NCI-H1105 (cell line): ENCODE data around the gene CNKSR3.

Experiments used
- DNase-seq: peaks from one replicate; lab custom pipeline; 2025; lab: John Stamatoyannopoulos, UW

CNKSR3 gene

GRCh38 chr6:154479351-154479769 lies 31.1 kb downstream of the CNKSR3 start:
- no peak for DNase-seq

GRCh38 chr6:154478701-154479060 lies 31.8 kb downstream of the CNKSR3 start:
- DNase-seq: no peak

GRCh38 chr6:154478021-154478700 lies 32.3 kb downstream of the CNKSR3 start:
- no peak for DNase-seq

- no peak for DNase-seq
Measured at GRCh38 chr6:154476494-154476893, 34.0 kb downstream of the CNKSR3 start.

GRCh38 chr6:154474648-154475428 lies 35.6 kb downstream of the CNKSR3 start:
- DNase-seq: no peak

GRCh38 chr6:154473324-154473723 lies 37.2 kb downstream of the CNKSR3 start:
- DNase-seq: no peak

- DNase-seq: peak; percentile 97
Measured at GRCh38 chr6:154471609-154472362, 38.7 kb downstream of the CNKSR3 start.

GRCh38 chr6:154469306-154469935 lies 41.1 kb downstream of the CNKSR3 start:
- DNase-seq: no peak

- no peak for DNase-seq
Measured at GRCh38 chr6:154468760-154469159, 41.7 kb downstream of the CNKSR3 start.

GRCh38 chr6:154466971-154467679 lies 43.4 kb downstream of the CNKSR3 start:
- DNase-seq: no peak

GRCh38 chr6:154466139-154466538 lies 44.3 kb downstream of the CNKSR3 start:
- peak; percentile 54 for DNase-seq

- DNase-seq: no peak
Measured at GRCh38 chr6:154463573-154464419, 46.7 kb downstream of the CNKSR3 start.

- no peak for DNase-seq
Measured at GRCh38 chr6:154462425-154462824, 48.1 kb downstream of the CNKSR3 start.

- no peak for DNase-seq
Measured at GRCh38 chr6:154461348-154461747, 49.1 kb downstream of the CNKSR3 start.

GRCh38 chr6:154460306-154461071 lies 50.0 kb downstream of the CNKSR3 start:
- DNase-seq: no peak

GRCh38 chr6:154459513-154459912 lies 51.0 kb downstream of the CNKSR3 start:
- no peak for DNase-seq

- no peak for DNase-seq
Measured at GRCh38 chr6:154458565-154459470, 51.7 kb downstream of the CNKSR3 start.

GRCh38 chr6:154457881-154458284 lies 52.6 kb downstream of the CNKSR3 start:
- DNase-seq: peak; percentile 87
